PC-3 (cell line): ENCODE results near the gene POLR1C. TPM values are rescaled to one million over a fixed set of nuclear protein-coding genes. Genes with fewer than 3 reads are reported as not detected.

Experiments used
- ATAC-seq: fragments of 200-7000 bp; cut with Tn5 transposase; 2 replicates; pipeline ENCODE4 v1.9.1; 2020; ENCODE audit warnings: mild to moderate bottlenecking, moderate library complexity
- BruUV-seq: library from RNA; stranded (reverse); fragments of 400-500 nt; replicated peaks from 2 replicates; lab custom pipeline; 2021; lab: Mats Ljungman, UMichigan
- CTCF ChIA-PET: fragments of 300-600 bp; sonication (Branson Sonifier 250); formaldehyde crosslinking; loops from one replicate; lab custom pipeline; 2022; ENCODE audit warnings: antibody characterized with exemption; lab: Charles Lee
- POLR2A ChIA-PET: fragments of 300-600 bp; sonication (Branson Sonifier 250); formaldehyde crosslinking; loops from one replicate; lab custom pipeline; 2022; ENCODE audit warnings: antibody characterized with exemption; ENCODE audit not compliant: unreplicated experiment; lab: Charles Lee
- DNase-seq: peaks from one replicate; pipeline ENCODE4 v3.0.0-alpha.2; 2015
- H2AFZ ChIP-seq: fragments of 300-600 bp; sonication (generic); 2 replicates; pipeline ENCODE4 v1.6.0; 2016; ENCODE audit warnings: antibody characterized with exemption, low read length
- H3F3A ChIP-seq: fragments of 300-600 bp; sonication (generic); one replicate; pipeline ENCODE4 v1.6.0; 2017; ENCODE audit warnings: antibody characterized with exemption, low read length, control low read depth, mild to moderate bottlenecking; ENCODE audit not compliant: unreplicated experiment
- H3K27ac ChIP-seq: fragments of 300-600 bp; sonication (generic); 2 replicates; pipeline ENCODE4 v1.5.1; 2016; ENCODE audit warnings: mild to moderate bottlenecking, low read length
- H3K27me3 ChIP-seq: fragments of 300-600 bp; sonication (generic); 2 replicates; pipeline ENCODE4 v1.6.1; 2016; ENCODE audit warnings: low read length, mixed read lengths
- H3K36me3 ChIP-seq: fragments of 300-600 bp; sonication (generic); 2 replicates; pipeline ENCODE4 v1.6.1; 2016; ENCODE audit warnings: low read depth, mixed run types, low read length, mixed read lengths
- H3K4me1 ChIP-seq: fragments of 300-600 bp; sonication (generic); 2 replicates; pipeline ENCODE4 v1.5.1; 2016; ENCODE audit warnings: low read length; ENCODE audit not compliant: insufficient read depth
- H3K4me2 ChIP-seq: fragments of 300-600 bp; sonication (generic); 2 replicates; pipeline ENCODE4 v1.6.0; 2016; ENCODE audit warnings: low read length
- H3K4me3 ChIP-seq: fragments of 300-600 bp; sonication (generic); 2 replicates; pipeline ENCODE4 v1.5.1; 2016; ENCODE audit warnings: mild to moderate bottlenecking, low read length, mixed read lengths
- H3K79me2 ChIP-seq: fragments of 300-600 bp; sonication (generic); 2 replicates; pipeline ENCODE4 v1.6.1; 2017; ENCODE audit warnings: low read length, mixed read lengths
- H3K9ac ChIP-seq: fragments of 300-600 bp; sonication (generic); 2 replicates; pipeline ENCODE4 v1.6.0; 2016; ENCODE audit warnings: mild to moderate bottlenecking, low read length
- H3K9me2 ChIP-seq: fragments of 300-600 bp; sonication (generic); replicated peaks from 2 replicates; pipeline ENCODE4 v1.6.1; 2016; ENCODE audit warnings: mixed run types, low read length, mixed read lengths
- H3K9me3 ChIP-seq: fragments of 300-600 bp; sonication (generic); 2 replicates; pipeline ENCODE4 v1.6.1; 2016; ENCODE audit warnings: low read length, mixed read lengths
- H4K20me1 ChIP-seq: fragments of 300-600 bp; sonication (generic); 2 replicates; pipeline ENCODE4 v1.6.1; 2016; ENCODE audit warnings: low read length, mixed read lengths
- CTCF ChIP-seq: fragments of 300-600 bp; sonication (generic); conservative IDR thresholded peaks from 2 replicates; pipeline ENCODE4 v1.5.1; 2017; ENCODE audit warnings: antibody characterized with exemption, low read depth, mild to moderate bottlenecking, low read length
- EZH2 ChIP-seq: fragments of 300-600 bp; sonication (generic); IDR thresholded peaks from one replicate; pipeline ENCODE4 v1.6.1; 2017; ENCODE audit warnings: antibody characterized with exemption, mild to moderate bottlenecking, low read length; ENCODE audit not compliant: unreplicated experiment
- EZH2phosphoT487 ChIP-seq: fragments of 300-600 bp; sonication (generic); IDR thresholded peaks from 2 replicates; pipeline ENCODE4 v1.6.1; 2018; ENCODE audit warnings: mild to moderate bottlenecking, antibody characterized with exemption, low read length, borderline replicate concordance
- intact Hi-C: fragments of 100-400 bp; cut with micrococcal nuclease; formaldehyde crosslinking; loops from 2 replicates; pipeline ENCODE4 v1.9.0; 2023
- total RNA-seq: library from RNA; depleted of rRNA; stranded (reverse); fragments of >200 nt; gene quantifications from 2 replicates; pipeline ENCODE4 v1.2.3, GENCODE V29; 2014

The POLR1C gene
- total RNA-seq, 1 experiment from 2014 or later: 61.4 TPM

- ATAC-seq: peak; percentile 25; the same call in 1 of the 2 replicates
- H3K9me2 ChIP-seq: no peaks in the 10 kb centered on the region
- H3K4me1 ChIP-seq: peaks cover 4% of the 10 kb centered on the region; the same call in 1 of the 2 replicates
These were observed 24.9 kb upstream of the POLR1C start for GRCh38 chr6:43491750-43492661.

GRCh38 chr6:43492673-43493072 is 24.2 kb upstream of the POLR1C start:
- Histone ChIP-seq H3K36me3 (no peaks in the 10 kb centered on the region; the same call in 1 of the 2 replicates), H3K9me3 (no peaks in the 10 kb centered on the region), H3K9me2 (no peaks in the 10 kb centered on the region), H3K4me3 (no peak overlapping the region), H3K4me1 (peaks cover 4% of the 10 kb centered on the region; the same call in 1 of the 2 replicates), H4K20me1 (peaks cover 13% of the 10 kb centered on the region; the same call in 1 of the 2 replicates), H3K27ac (no peak overlapping the region), H3K27me3 (no peaks in the 10 kb centered on the region), H3F3A (no peaks in the 10 kb centered on the region), H3K9ac (no peak overlapping the region), H2AFZ (no peak overlapping the region), H3K4me2 (no peak overlapping the region), H3K79me2 (peaks cover 46% of the 10 kb centered on the region)
- DNase-seq: no peak
- BruUV-seq: no TSS peak
- intact Hi-C loops: no loop called here
- TF ChIP-seq EZH2phosphoT487 (no peak), EZH2 (no peak)
- ChIA-PET CTCF (no interaction called here), POLR2A (no interaction called here)
- no peak for ATAC-seq

More at GRCh38 chr6:43491750-43492661, 24.9 kb upstream of the POLR1C start:
- H3K9me3 ChIP-seq: no peaks in the 10 kb centered on the region
- DNase-seq: no peak
- no peak overlapping the region for H2AFZ ChIP-seq
- no peak overlapping the region for H3K27ac ChIP-seq
- H3K9ac ChIP-seq: no peak overlapping the region
- H3F3A ChIP-seq: no peaks in the 10 kb centered on the region
- H3K79me2 ChIP-seq: peaks cover 51% of the 10 kb centered on the region
- ChIA-PET POLR2A (no interaction called here), CTCF (no interaction called here)
- peaks cover 13% of the 10 kb centered on the region; the same call in 1 of the 2 replicates for H4K20me1 ChIP-seq
- intact Hi-C loops: no loop called here
- no peak overlapping the region for H3K4me2 ChIP-seq
- no peaks in the 10 kb centered on the region for H3K27me3 ChIP-seq
- no peak for TF ChIP-seq EZH2phosphoT487
- TF ChIP-seq CTCF: no peak
- TF ChIP-seq EZH2: no peak
- BruUV-seq: no TSS peak
- no peaks in the 10 kb centered on the region for H3K36me3 ChIP-seq
- H3K4me3 ChIP-seq: no peak overlapping the region

- Histone ChIP-seq H3F3A (no peaks in the 10 kb centered on the region), H3K9me3 (no peaks in the 10 kb centered on the region), H3K4me2 (no peak overlapping the region), H3K9ac (no peak overlapping the region), H3K79me2 (peaks cover 46% of the 10 kb centered on the region), H3K4me3 (no peak overlapping the region), H3K36me3 (no peaks in the 10 kb centered on the region; the same call in 1 of the 2 replicates), H4K20me1 (peaks cover 13% of the 10 kb centered on the region; the same call in 1 of the 2 replicates), H3K4me1 (peaks cover 4% of the 10 kb centered on the region; the same call in 1 of the 2 replicates), H3K9me2 (no peaks in the 10 kb centered on the region), H3K27ac (no peak overlapping the region), H2AFZ (no peak overlapping the region), H3K27me3 (no peaks in the 10 kb centered on the region)
- DNase-seq (no peak), ATAC-seq (no peak)
- no peak for TF ChIP-seq CTCF
- TF ChIP-seq EZH2: no peak
- no peak for TF ChIP-seq EZH2phosphoT487
- ChIA-PET CTCF (no interaction called here), POLR2A (no interaction called here)
- no TSS peak for BruUV-seq
- intact Hi-C loops: no loop called here
These were observed 23.7 kb upstream of the POLR1C start for GRCh38 chr6:43493230-43493629.
